Measurements from ENCODE around the gene PTX4. TPM values are rescaled to one million over a fixed set of nuclear protein-coding genes. Genes with fewer than 3 reads are reported as not detected.
A peak's percentile ranks its signal among the peaks of the same experiment; 100 is the strongest.

PTX4 gene
- total RNA-seq, 1 donor from 2014 or later = not detected

DNA sequence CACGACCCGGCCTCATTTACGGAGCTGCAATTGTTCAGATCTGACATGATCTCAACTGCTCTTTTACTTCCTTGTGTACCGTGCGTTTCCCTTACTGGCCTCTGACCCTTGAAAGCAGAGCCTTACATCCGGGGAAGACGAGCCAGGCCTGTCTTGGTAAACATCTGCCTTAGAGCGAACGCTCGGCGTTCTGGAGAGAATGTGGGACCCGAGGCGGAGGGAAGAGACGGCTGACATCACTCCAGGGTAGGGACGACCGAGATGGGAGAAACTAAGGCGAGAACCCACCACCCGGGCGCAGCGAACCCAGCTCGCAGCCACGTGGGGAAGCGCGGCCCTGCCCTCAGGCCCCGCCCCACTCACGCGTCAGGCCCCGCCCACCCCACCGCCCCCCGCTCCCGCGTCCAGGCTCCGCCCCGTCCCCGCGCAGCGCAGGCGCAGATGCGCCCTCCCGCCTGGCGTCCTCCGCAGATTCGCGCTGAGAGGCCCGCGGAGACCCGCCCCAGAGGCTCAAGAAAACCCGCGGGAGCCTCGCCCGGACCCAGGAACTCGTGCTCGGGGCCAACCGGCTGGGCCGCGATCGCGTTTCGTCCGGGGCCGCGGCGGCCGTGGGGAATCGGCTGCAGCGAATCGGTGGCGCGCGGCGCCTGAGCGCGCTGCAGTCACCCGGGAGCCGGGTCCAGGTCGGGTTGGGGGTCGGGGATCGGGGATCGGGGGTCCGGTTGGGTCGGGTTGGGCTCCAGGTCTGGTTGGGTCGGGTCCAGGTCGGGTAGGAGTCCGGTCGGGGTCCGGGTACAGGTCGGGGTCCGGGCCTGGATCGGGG lies 4.4 kb upstream of the PTX4 start, which contains the start of gene TELO2:
TELO2 (plus strand) TSS at position 438 of the 823 bp plus-strand sequence. CDS start 922 bp downstream, outside the sequence.
- TF ChIP-seq, protein P1, sequence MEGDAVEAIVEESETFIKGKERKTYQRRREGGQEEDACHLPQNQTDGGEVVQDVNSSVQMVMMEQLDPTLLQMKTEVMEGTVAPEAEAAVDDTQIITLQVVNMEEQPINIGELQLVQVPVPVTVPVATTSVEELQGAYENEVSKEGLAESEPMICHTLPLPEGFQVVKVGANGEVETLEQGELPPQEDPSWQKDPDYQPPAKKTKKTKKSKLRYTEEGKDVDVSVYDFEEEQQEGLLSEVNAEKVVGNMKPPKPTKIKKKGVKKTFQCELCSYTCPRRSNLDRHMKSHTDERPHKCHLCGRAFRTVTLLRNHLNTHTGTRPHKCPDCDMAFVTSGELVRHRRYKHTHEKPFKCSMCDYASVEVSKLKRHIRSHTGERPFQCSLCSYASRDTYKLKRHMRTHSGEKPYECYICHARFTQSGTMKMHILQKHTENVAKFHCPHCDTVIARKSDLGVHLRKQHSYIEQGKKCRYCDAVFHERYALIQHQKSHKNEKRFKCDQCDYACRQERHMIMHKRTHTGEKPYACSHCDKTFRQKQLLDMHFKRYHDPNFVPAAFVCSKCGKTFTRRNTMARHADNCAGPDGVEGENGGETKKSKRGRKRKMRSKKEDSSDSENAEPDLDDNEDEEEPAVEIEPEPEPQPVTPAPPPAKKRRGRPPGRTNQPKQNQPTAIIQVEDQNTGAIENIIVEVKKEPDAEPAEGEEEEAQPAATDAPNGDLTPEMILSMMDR (conservative IDR thresholded peaks at IDR 0.05) = peak; percentile 25
- Mint-ChIP-seq H3K4me1 (ENCODE audit: unreplicated experiment) (peaks cover 8% of the 10 kb centered on the region), H3K27ac (peak within 1 kb of the TSS; percentile 96), H3K4me3 (peak within 1 kb of the TSS; percentile 97), H3K9me3 (no peaks in the 10 kb centered on the region), H3K27me3 (peaks cover 3% of the 10 kb centered on the region), H3K36me3 (no peaks in the 10 kb centered on the region)
- DNase-seq (ENCODE audit: extremely low spot score, unreplicated experiment) = peak; percentile 89

DNA sequence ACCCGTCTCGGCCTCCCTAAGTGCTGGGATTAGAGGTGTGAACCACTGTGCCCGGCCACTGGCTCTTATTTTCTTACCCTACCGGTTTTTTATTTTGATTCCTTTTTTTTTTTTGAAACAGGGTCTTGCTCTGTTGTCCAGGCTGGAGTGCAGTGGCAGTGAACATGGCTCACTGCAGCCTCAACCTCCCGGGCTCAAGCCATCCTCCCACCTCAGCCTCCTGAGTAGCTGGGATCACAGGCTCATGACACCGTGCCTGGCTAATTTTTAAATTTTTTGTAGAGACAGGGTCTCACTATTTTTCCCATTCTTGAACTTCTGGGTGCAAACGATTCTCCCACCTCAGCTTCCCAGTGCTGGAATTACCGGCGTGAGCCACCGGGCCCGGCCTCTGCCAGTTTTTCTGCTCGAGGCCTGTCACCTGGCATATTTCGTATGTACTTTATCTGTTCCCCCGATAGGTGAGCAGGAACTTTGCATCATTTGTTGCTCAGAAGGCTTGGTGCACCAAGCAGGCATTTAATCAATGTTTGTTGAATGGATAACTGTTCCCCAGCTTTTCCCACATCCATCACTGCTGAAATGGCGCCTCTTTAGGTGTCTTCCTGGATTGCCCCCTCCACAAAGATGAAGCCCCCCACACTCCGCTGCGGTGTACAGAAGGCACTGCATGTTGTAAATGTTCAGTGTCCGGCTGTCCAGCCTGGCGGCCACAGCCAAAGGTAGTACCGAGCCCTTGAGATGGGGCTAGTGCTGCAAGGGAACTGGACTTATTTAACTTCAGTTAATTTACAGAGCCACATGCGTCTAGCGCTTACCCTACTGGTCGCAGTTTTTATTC lies 3.6 kb upstream of the PTX4 start:
- DNase-seq (ENCODE audit: extremely low spot score, unreplicated experiment) = no peak
- peaks cover 8% of the 10 kb centered on the region for H3K4me1 Mint-ChIP-seq (ENCODE audit: unreplicated experiment)
- H3K4me3 Mint-ChIP-seq = peak overlapping the region; percentile 97
- no peaks in the 10 kb centered on the region for H3K9me3 Mint-ChIP-seq
- H3K36me3 Mint-ChIP-seq = no peaks in the 10 kb centered on the region
- TF ChIP-seq, protein P1 (conservative IDR thresholded peaks at IDR 0.05) = no peak
- peaks cover 3% of the 10 kb centered on the region for H3K27me3 Mint-ChIP-seq
- peak overlapping the region; percentile 96 for H3K27ac Mint-ChIP-seq

DNA sequence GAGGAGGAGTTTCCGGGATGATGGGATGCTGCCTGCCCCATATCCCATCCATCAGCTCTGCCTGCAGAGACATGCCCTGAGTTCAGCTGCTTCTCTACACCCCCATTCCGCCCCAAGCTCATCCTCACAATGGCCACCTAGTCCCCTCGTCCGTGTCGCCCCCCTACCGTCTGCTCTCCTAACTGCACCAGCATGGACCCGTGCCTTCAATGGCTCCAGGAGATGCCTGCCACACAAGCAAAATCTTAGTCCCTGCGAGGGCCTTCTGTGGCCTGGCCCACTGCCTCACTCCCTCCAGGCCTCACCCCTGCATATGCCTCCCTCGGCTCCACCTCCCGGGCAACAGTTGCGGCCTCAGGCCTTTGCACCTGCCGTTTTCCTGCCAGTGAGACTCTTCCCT lies 2.6 kb upstream of the PTX4 start:
- TF ChIP-seq, protein P1 (conservative IDR thresholded peaks at IDR 0.05) = no peak
- H3K9me3 Mint-ChIP-seq = no peaks in the 10 kb centered on the region
- DNase-seq (ENCODE audit: extremely low spot score, unreplicated experiment) = no peak
- no peak overlapping the region for H3K27ac Mint-ChIP-seq
- no peak overlapping the region for H3K4me3 Mint-ChIP-seq
- H3K27me3 Mint-ChIP-seq = peaks cover 3% of the 10 kb centered on the region
- H3K36me3 Mint-ChIP-seq = no peaks in the 10 kb centered on the region
- peaks cover 8% of the 10 kb centered on the region for H3K4me1 Mint-ChIP-seq (ENCODE audit: unreplicated experiment)

- Mint-ChIP-seq H3K9me3 (no peaks in the 10 kb centered on the region), H3K4me1 (ENCODE audit: unreplicated experiment) (peaks cover 8% of the 10 kb centered on the region), H3K27me3 (peaks cover 10% of the 10 kb centered on the region), H3K36me3 (no peaks in the 10 kb centered on the region), H3K4me3 (no peak overlapping the region), H3K27ac (no peak overlapping the region)
- TF ChIP-seq, protein P1 (conservative IDR thresholded peaks at IDR 0.05) = no peak
- peak; percentile 58 for DNase-seq (ENCODE audit: extremely low spot score, unreplicated experiment)
These were observed 333 bp upstream of the PTX4 start for GRCh38 chr16:1489077-1489476.

DNA sequence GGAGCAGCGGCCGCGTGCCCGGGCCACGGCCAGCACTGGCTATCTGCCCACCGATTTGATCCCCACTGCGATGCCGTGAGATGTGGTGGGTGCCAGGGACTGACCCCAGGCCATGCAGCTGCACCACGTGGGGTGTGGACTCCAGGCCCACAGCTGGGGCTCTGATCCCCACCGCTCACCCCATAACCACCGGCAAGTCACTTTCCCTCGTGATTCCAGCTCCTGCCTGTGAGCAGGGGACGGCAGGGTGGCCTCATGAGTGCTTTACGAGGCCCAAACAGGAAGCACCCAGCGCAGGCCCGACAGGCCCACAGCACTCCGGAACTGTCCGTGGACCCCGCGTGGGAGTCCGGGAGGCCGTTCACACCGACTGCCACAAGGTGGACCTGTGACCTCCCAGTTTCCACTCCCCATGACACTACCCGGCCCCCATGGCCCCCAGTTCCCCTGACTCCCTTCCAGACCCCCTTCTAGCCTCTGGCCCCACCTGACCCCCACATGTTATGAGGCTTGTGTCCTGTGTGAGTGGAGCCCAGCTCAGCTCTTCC lies 616 bp downstream of the PTX4 start:
- peak; percentile 65 for DNase-seq (ENCODE audit: extremely low spot score, unreplicated experiment)
- Mint-ChIP-seq H3K4me1 (ENCODE audit: unreplicated experiment) (peaks cover 8% of the 10 kb centered on the region), H3K27ac (no peak overlapping the region), H3K36me3 (no peaks in the 10 kb centered on the region), H3K27me3 (peaks cover 18% of the 10 kb centered on the region), H3K9me3 (no peaks in the 10 kb centered on the region), H3K4me3 (no peak overlapping the region)
- TF ChIP-seq, protein P1 (conservative IDR thresholded peaks at IDR 0.05) = no peak
